Endodermal cell (in vitro differentiated cells): ENCODE results near the gene DUSP7. TPM values are rescaled to one million over a fixed set of nuclear protein-coding genes. Genes with fewer than 3 reads are reported as not detected.

Source experiments
- DNase-seq: peaks from one replicate; pipeline ENCODE4 v3.0.0-alpha.2; 2017
- H3K27ac ChIP-seq: 2 replicates; pipeline ENCODE4 v1.5.1; 2013; ENCODE audit warnings: mild to moderate bottlenecking, low read depth, low read length, moderate library complexity
- H3K27me3 ChIP-seq: 2 replicates; pipeline ENCODE4 v1.6.1; 2013; ENCODE audit warnings: mild to moderate bottlenecking, low read length, moderate library complexity; ENCODE audit not compliant: insufficient read depth, control insufficient read depth, poor library complexity, severe bottlenecking
- H3K36me3 ChIP-seq: 2 replicates; pipeline ENCODE4 v1.7.0; 2013; ENCODE audit warnings: mild to moderate bottlenecking, low read length, moderate library complexity; ENCODE audit not compliant: control insufficient read depth, insufficient read depth
- H3K4me1 ChIP-seq: one replicate; pipeline ENCODE4 v1.7.0; 2013; ENCODE audit warnings: low read length; ENCODE audit not compliant: control insufficient read depth, insufficient read depth
- H3K4me3 ChIP-seq: 2 replicates; pipeline ENCODE4 v1.5.1; 2013; ENCODE audit warnings: mild to moderate bottlenecking, low read length, moderate library complexity
- H3K9ac ChIP-seq: 2 replicates; pipeline ENCODE4 v1.6.1; 2013; ENCODE audit warnings: mild to moderate bottlenecking, low read length, moderate library complexity; ENCODE audit not compliant: poor library complexity, severe bottlenecking; ENCODE audit errors: extremely low read depth
- H3K9me3 ChIP-seq: 2 replicates; pipeline ENCODE4 v1.6.1; 2013; ENCODE audit warnings: mild to moderate bottlenecking, low read length, moderate library complexity; ENCODE audit not compliant: control insufficient read depth
- H3K27ac Mint-ChIP-seq: 2 replicates; pipeline ENCODE4 v1.8.0; 2020; ENCODE audit warnings: mixed read lengths
- H3K27me3 Mint-ChIP-seq: 2 replicates; pipeline ENCODE4 v1.8.0; 2021; ENCODE audit warnings: mild to moderate bottlenecking, mixed read lengths; ENCODE audit not compliant: insufficient read depth
- H3K36me3 Mint-ChIP-seq: 2 replicates; pipeline ENCODE4 v1.8.0; 2020; ENCODE audit warnings: low read depth, mixed read lengths
- H3K4me1 Mint-ChIP-seq: 2 replicates; pipeline ENCODE4 v1.8.0; 2020; ENCODE audit warnings: mixed read lengths
- H3K4me3 Mint-ChIP-seq: 2 replicates; pipeline ENCODE4 v1.8.0; 2020; ENCODE audit warnings: mild to moderate bottlenecking, moderate library complexity, mixed read lengths
- H3K9me3 Mint-ChIP-seq: 2 replicates; pipeline ENCODE4 v1.8.0; 2020; ENCODE audit warnings: mild to moderate bottlenecking, mixed read lengths
- CTCF ChIP-seq: fragments of 200-600 bp; sonication (generic); conservative IDR thresholded peaks from 2 replicates; pipeline ENCODE4 v1.5.0; 2021; ENCODE audit warnings: antibody characterized with exemption, mild to moderate bottlenecking
- WGBS, 2 experiments: methylation state at CpG; one replicate each; pipeline versions ENCODE4 v1.1.5 to v1.1.7; 2013; ENCODE audit warnings: missing lambda C conversion rate in 2 of 2, mixed read lengths in 1 of 2; ENCODE audit not compliant: insufficient coverage in 1 of 2, insufficient read length in 1 of 2; 5-methylcytosine and 5-hydroxymethylcytosine counted together
- total RNA-seq, 2 donors: library from RNA; stranded (reverse); fragmentation: NEBNext Ultra II Directional in 1 of 2; extraction: Animal tissue kit (Norgen Biotek cat#: 25700) in 1 of 2; gene quantifications; 2 replicates in 1 of 2; 3 replicates in 1 of 2; pipeline ENCODE4 v1.2.1, GENCODE V29; 2021

DUSP7 gene
- total RNA-seq, 2 donors from 2014 or later: 14.2 to 16.7 TPM

DNA sequence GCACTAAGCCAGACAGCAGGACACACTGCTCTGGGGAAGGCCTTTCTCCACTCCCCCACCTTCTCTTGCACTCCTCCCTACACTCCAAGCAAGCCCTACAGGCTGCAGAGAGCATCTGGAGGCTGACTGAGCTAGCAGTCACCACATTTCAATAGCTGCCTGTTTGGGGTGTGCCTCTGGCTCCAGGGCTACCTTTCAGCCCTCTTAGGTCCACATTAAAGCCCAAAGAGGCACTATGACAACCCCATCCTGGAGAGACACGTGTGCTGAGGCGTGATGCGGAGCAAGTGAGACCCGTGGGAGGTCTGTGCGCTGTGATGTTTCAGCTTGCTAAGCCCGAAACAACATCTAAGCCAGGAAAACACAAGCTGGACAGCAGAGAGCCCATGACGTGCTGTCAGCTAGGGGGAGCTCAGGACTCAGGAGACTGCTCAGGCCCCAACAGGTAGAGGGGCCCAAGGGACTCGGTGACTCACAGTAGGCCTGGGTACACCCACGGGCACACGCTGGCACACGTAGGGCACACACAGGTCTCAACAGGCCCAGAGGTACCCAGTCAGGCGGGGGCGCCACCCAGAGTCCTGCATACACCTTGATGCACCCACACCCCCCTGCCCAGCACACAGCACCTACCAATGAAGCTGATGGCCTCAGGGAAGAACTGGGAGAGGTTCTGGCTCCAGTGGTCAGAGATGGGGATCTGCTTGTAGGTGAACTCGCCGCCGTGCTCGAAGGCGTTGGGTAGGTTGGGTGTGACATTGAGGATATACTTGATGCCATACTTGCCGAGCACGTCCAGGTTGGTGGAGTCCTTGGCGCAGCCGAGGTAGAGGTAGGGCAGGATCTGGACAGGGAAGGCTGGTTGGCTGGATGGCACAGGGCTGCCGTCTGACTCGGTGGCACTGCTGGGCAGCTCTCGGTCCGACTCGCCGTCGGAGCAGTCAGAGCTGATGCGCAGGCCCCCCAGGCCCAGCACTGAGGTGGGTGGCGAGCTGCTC, 2.8 kb downstream of the DUSP7 start:
- Mint-ChIP-seq H3K4me1 (peaks cover 19% of the 10 kb centered on the region), H3K36me3 (peaks cover 19% of the 10 kb centered on the region), H3K4me3 (peak overlapping the region; percentile 73), H3K9me3 (no peaks in the 10 kb centered on the region), H3K27me3 (peaks cover 3% of the 10 kb centered on the region), H3K27ac (peak overlapping the region; percentile 83)
- Histone ChIP-seq H3K4me1 (peaks cover 3% of the 10 kb centered on the region), H3K9me3 (no peaks in the 10 kb centered on the region), H3K4me3 (no peak overlapping the region), H3K9ac (peak overlapping the region; percentile 7), H3K27me3 (peaks cover under 1% of the 10 kb centered on the region), H3K36me3 (peaks cover 27% of the 10 kb centered on the region), H3K27ac (no peak overlapping the region)
- 92 to 97% methylated on average over 25 to 31 of the region's 31 CpGs for WGBS, 2 experiments
- DNase-seq: peak; percentile 61
- peak; percentile 44 for TF ChIP-seq CTCF

GRCh38 chr3:52052831-52053306, 3.5 kb downstream of the DUSP7 start:
- peaks cover 19% of the 10 kb centered on the region for H3K36me3 Mint-ChIP-seq
- H3K4me3 ChIP-seq: no peak overlapping the region
- H3K9ac ChIP-seq: no peak overlapping the region
- H3K4me1 Mint-ChIP-seq: peaks cover 19% of the 10 kb centered on the region
- no peaks in the 10 kb centered on the region for H3K9me3 Mint-ChIP-seq
- no peaks in the 10 kb centered on the region for H3K27me3 Mint-ChIP-seq
- peaks cover 3% of the 10 kb centered on the region for H3K4me1 ChIP-seq
- 38 to 50% methylated on average over 8 to 10 of the region's 10 CpGs for WGBS, 2 experiments
- no peaks in the 10 kb centered on the region for H3K9me3 ChIP-seq
- DNase-seq: peak; percentile 94
- no peaks in the 10 kb centered on the region for H3K27me3 ChIP-seq
- peak overlapping the region; percentile 81 for H3K27ac Mint-ChIP-seq
- H3K4me3 Mint-ChIP-seq: peak overlapping the region; percentile 23
- H3K27ac ChIP-seq: no peak overlapping the region
- H3K36me3 ChIP-seq: peaks cover 27% of the 10 kb centered on the region
- TF ChIP-seq CTCF: peak; percentile 58

- peaks cover 19% of the 10 kb centered on the region for H3K36me3 Mint-ChIP-seq
- H3K27me3 Mint-ChIP-seq: no peaks in the 10 kb centered on the region
- no peak overlapping the region for H3K4me3 ChIP-seq
- H3K27ac Mint-ChIP-seq: no peak overlapping the region
- H3K9me3 Mint-ChIP-seq: no peaks in the 10 kb centered on the region
- H3K4me3 Mint-ChIP-seq: no peak overlapping the region
- no peak for DNase-seq
- peaks cover 17% of the 10 kb centered on the region for H3K4me1 Mint-ChIP-seq
- TF ChIP-seq CTCF: no peak
- H3K27ac ChIP-seq: no peak overlapping the region
- H3K27me3 ChIP-seq: no peaks in the 10 kb centered on the region
- H3K9ac ChIP-seq: no peak overlapping the region
- H3K36me3 ChIP-seq: peaks cover 27% of the 10 kb centered on the region
- peaks cover 3% of the 10 kb centered on the region for H3K4me1 ChIP-seq
- H3K9me3 ChIP-seq: no peaks in the 10 kb centered on the region
- 93 to 94% methylated on average over 5 to 8 of the region's 8 CpGs for WGBS, 2 experiments
Observed at GRCh38 chr3:52051444-52051843, 4.9 kb downstream of the DUSP7 start.
